ENCODE results near the gene BCL7A.

BCL7A gene

DNA sequence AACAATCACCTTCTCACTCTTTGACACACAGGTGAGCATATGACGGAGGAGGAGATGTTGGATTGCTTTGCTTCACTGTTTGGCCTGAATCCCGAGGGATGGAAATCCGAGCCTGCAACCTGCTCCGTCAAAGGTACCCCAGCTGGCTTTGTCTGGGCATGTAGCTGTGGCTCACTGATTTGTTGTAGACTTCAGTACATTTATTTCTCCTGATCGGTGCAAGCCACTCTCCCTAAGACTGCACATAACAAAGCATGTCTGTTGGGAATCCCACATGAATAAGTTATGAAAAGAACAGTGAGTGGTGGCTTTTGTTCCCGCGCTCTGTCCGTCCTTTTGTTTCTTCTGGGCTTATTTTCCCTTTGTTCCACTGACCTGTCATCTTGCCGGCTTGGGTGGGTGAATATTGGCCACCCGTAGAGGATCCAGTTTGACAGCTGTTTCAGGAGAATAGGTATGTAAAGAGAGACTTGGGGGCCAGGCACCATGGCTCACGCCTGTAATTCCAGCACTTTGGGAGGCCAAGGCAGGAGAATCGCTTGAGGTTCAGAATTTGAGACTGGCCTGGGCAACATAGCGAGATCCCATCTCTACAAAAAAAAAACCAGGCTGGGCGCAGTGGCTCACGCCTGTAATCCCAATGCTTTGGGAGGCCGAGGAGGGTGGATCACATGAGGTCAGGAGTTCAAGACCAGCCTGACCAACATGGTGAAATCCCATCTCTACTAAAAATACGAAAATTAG lies 20.0 kb upstream of the BCL7A start:
- DNase-seq: no peak

DNA sequence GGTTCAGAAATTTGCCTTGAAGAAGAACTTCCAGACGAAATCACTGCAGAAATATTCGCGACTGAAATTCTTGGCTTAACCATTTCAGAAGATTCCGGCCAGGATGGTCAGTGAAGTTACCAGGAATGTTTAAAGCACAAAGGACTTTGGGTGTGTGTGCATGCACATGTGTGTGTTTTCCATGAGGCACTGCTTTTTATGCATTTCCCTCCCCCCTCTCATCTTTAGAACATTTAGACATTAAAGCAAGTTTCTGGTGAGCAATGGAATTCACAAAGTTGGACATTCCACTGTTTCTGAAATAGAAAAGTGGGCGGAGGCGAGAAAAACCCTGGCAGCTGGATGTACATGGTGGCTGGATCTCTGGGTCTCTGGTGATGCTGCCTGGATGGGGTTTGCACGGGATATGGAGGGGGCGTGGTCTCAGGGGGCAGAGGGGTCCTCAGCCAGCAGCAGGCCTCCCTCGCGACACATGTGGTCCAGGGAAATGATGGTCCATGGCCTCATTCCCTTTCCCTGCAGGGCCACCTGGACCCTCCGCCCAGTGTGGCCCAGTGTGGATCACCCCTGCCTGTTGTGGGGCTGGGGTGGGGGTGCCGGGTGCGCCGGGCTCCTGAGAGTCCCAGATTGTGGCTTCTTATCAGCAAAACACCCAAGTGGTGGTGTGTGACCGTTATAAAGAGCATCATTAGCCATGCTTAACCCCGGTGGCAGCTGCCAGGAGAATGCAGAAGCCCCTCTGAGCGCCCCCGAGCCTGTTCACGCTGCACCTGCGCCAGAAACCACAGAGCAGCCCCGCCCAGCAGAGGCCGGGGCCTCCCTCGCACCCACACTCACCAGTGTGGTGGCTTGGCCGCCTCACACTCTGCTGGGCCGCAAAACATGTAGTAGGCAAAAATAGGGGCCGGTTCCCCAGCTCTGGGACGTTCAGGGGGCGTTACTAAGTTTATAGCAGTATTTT lies 17.8 kb upstream of the BCL7A start:
- peak; percentile 62 to 68 for DNase-seq

DNA sequence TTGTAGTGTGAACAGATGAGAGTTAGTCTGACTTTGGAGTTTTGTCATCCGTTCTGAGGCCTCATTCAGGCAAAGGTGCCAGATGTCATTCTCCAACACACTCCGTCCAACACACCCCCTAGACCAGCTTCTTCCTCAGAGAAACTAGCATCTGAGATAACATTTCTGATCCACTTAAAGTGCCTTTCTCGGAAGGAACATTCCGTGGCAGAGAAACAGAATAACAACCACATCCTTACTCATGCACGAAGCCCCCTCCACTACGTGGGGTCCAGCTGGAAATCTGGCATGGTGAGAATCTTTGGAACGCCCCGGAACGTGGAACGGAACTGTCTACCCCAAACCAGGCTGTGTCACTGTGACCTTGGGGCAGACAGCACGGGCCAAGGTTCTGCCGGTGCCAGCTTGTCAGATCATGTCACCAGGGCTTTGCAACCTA lies 17.0 kb upstream of the BCL7A start:
- DNase-seq: no peak

DNA sequence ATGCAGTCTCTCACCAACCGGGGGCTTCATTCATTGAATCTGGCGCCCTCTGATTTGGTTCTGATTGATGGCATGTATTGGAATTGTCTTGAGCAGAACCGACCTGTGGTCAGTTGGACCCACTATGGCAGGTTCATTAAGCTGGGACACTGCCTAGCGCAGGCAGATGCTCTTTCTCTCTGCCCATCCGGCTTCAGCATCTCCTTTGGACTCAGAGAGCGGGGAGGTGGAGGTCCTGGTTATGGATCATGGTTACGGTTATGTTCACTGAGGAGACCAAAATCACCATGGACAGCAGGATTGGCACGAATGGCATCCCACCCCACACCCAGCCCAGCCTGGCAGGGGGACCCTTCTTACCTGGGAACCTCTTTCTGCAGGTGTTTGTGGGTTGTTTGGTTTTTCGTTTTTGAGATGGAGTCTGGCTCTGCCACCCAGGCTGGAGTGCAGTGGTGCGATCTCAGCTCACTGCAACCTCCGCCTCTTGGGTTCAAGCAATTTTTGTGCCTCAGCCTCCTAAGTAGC lies 16.4 kb upstream of the BCL7A start:
- no peak for DNase-seq

DNA sequence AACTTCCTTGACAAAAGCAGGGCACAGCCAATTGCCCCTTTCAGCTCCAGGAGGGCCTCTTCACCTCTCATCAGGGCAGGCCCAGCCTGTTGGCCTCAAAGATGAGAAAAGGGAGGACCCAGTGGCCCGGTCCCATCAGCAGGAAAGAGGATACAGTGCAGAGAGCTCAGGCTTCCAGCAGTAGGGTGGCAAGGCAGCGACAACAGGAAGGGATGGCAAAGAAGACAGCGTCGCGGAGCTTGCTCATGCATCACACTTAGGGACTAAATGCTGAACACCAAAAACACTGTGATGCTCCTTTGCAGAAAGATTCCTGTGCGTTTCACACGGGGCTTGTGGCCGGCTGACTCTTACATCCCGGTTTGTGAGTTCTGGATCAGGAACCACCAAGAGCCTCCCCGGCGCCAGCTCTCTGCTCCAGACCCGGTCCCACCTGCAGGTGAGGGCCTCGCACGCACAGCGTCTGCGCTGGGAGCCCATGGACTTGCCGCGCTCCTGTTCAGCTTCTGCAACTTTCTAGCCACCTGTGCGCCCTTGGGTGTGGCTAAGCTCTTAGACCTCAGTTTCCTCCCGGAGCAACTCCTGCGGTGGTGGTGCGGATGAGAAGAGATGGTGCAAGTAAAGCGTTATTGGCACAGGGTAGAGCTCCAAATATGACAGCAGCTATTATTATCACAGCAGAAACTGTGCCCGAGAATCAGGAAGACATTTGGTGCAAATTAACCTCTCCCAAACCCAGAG lies 15.3 kb upstream of the BCL7A start:
- no peak for DNase-seq

DNA sequence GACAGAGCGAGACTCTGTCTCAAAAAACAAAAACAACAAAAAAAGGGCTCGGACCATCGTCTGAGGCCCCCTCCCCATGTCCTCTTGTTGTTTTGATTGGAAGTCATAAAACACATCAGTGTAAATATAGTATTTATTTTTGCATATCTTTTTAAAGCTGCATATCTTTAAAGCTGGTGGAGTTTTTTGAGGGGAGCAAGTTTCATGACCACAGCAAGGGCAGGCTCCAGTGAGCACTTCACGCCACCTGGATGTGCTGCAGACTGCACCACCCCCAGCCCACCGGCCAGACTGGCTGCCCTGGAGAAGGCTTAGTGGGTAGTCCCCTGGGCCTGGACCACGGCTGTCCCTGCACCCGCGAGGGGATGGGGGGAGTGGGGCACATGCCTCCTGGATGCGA lies 11.9 kb upstream of the BCL7A start:
- DNase-seq: no peak

DNA sequence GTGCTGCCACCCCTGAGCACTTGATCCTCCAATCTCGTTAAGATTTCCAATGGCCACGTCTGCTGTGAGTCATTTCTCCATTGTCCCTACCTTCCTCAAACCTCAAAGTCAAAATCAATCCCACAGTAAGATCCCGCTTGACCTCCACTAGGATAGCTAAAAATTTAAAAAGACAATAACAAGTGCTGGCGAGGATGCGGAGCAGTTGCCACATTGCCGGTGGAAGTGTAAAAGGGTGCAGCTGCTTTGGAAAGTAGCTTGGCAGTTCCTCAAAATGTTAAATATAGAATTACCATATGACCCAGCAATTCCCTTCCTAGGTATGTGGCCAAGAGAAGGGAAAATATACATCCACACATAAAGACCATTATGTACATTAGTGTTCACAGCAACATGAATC lies 9.5 kb upstream of the BCL7A start:
- DNase-seq: no peak

DNA sequence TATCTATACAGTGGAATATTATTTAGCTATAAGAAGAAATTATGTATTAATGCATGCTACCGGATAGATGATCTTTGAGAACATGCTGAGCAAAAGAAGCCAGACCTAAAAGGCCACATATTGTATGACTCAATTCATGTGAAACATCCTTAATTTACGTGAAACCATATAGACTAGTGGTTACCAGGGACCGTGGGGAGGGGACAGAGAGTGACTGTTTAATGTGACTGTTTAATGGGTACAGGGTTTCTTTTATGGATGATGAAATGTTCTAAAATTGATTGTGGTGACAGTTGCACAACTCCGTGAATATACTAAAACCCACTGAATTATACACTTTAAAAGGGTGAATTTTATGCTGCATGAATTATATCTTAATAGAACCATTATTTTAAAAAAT lies 8.5 kb upstream of the BCL7A start:
- DNase-seq: no peak

DNA sequence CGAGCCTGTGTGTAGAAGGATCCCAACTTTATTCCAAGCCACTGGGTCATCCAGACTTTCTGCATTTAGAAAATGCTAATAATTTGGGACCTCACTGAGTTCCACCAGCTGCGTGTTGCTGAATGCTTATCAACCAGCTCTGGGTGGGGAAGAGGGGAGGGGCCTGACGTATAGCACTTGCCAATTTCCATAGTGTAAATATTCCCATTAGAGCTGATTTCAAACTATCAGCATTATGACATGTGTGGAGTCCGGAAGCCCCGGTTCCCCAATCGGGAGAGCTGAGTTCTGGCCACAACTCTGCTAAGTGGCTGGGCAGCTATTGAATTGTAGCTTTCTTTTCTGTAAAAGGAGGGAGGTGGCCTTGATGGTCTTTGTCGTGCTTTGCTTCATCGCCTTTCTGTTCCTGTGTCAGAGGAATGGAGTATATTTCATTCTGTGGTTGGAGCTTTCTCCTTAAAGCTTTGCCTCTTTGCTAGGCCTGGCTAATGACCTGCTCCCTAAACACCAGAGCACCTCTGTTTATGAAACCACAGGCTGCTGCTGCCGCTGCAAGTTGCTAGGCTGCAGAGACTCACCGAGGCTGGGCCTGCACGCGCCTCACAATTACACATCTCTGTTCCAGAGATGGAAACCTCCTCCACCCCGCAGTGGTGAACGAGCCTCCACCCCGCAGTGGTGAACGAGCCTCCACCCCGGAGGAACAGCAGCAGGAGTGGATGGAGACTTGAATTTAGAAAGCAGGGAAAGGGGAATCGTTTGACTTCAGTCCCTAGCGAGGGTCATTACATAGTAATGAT lies 7.7 kb upstream of the BCL7A start:
- DNase-seq: no peak

DNA sequence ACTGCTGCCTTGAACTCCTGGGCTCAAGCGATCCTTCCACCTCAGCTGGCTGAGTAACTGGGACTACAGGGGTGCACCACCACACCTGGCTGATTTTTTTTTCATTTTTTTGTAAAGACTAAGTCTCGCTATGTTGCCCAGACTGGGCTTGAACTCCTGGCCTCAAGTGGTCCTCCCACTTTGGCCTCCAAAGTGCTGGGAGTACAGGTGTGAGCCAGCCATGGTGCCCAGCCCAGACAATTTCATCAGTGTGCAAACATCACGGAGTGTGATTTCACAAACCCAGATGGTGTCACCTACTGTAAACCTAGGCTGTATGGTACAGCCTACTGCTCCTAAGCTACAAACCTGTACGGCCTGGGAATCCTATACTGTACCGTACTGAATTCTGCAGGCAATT lies 6.9 kb upstream of the BCL7A start:
- DNase-seq: no peak

DNA sequence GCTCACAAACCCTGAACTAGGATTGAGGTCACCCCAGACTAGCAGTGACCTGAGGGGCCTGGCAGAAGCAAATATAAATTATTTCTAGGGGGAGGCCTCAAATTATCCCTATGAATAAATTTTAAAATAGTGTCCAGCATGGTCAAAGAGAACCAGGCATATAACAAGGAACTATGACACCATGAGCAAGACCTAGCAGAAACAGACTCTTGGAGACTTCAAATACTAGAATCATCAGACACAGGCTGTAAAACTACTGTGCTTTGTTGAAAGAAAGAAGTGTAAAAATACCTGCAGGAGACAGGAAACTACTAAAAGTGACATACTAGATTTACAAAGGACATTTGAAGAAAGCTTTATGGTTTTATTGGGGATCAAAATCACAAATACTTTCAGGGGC lies 3.2 kb upstream of the BCL7A start:
- no peak for DNase-seq

DNA sequence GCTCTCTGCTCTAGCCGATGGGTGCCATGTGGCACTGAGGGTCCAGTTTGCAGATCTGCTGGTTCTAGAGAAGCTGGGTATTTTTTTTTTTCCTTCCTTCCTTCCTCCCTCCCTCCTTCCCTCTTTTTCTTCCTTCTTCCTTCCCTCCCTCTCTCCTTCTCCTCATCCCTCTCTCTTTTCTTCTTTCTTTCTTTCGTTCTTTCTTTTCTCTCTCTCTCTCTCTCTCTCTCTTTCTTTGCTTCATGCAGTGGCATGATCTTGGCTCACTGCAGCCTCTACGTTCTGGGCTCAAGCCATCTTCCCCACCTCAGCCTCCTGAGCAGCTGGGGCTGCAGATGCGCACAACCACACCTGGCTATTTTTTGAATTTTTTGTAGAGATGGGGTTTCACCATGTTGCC lies 2.7 kb upstream of the BCL7A start:
- DNase-seq: no peak

DNA sequence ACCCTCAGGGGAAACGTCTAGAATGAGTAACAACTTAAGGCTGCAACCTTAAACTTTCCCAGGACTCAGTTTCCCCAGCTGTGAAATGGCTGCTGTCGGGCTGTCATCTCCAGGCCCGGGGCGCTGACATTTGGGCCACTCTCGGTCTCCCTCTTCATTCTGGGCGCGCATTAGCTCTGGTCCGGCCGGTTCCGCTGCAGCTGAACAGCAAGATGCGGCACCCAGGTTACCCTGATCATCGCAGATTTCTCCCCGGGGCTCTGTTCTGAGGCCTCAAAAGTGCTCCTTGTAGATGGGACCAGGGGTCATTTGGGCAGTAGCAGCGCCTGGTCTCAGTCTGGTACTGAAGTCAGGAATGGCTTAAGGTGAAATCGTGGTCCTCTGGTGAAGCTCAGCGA lies 890 bp upstream of the BCL7A start:
- no peak for DNase-seq

DNA sequence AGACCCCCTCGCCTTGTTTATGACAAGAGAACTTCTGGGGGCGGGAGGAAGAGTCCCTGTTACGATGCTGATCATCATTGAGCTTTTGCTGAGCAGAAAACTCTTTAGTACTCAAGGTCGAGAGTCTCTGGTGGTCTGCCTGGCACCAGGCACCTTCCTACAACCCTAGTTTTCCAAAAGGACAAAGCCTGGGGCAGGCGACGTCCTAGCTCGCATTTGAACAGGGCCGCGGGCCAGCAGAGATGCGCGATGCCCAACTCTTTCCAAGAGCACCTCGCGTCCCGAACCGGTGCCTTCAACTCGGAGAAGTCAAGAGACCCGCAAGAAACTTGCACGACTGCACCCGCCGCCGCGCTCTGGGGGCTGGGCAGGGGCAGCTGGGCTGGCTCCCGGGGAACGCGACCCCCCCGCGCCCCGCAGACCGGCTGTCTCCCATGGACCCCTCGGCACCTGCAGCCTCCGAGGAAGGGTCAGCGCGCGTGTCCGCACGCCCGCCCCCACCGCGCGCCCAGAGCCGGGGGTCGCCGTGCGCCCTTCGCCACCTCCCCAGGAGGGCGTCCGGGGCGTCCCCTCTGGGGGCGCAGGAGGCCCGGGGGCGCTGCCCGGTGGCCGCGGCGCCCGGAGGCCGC lies 377 bp upstream of the BCL7A start:
- DNase-seq: no peak

DNA sequence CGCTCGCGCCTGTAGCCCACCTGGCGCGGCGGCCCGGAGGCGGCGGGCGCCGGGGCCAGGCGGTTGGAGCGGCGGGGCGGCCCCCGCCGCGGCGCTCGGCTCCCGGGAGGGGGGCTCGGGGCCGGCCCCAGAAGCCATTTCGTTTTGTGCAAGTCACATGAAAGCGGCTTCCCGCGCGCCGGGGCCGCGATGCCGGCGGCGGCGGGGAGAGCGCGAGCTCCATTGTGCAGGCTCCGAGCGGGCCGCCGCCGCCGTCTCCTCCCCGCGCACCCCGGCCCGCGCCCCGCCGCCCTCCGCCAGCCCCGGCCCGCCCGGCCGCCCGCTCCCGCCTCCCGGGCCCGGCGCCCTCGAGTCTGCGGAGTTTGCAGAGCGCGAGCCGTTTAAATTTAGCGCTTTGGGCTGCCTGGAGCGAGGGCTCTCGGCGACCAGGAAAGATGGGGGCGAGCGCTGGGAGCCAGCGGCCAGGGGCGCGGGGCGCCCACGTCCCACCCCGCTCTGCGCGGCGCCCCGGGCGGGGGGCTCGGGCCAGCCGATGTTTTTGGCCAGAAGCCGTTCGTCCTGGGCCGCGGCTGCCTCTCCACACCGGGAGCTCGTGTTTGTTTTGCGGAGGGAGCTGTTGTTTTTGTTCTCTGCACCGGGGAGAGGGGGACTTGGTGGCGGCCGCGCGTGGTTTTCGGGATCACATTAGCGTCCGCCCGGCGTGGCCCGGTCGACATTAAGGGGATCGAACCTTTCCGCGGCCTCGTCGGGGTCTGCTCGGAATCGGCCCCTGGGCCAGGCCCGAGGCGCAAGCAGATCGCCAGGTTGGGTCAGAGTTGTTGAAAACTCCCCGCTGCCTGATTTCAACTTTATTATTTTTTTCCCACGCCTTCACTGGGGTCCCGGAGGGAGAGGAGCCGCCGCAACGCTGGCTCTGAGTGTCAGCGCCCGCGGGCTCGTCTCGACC lies 982 bp downstream of the BCL7A start:
- peak in 1 of 2 donors; percentile 2 for DNase-seq

DNA sequence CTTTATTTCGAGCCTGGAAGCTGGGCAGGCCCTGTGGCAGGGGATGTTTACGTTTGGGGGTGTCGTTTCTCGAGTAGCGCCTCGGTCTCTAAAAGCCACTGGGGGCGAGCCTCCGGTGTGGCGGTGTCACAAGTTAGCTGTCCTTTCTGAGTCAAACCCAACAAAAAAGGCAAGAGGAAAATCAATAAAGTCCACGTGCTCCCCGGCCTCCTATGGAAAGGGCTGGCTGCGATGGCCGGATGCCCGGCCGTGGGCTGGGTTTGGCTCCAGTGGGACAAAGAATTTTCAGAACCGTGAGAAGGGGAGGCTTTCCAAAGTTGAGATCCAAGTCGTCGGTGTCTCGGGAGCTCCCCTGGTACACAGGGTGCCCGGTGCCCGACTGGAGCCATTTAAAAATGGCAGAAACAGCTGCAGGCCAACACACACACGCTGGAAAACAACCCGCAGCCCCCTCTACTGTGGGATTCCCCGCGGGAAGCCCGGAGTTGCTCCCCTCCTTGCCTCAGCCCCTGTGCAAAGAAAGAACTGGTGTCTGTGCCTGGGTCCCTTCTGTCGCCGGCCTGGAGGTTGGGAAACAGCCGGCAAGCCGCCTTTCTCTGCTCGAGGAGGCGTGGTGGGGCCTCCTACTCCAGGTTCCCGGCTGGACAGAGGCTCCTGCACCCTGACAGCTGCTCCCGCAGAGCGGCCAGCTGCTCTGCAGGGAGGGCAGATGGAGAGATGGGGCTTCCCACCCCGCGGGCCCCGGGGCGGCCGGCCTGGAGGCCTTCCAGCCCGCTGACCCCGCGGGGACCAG lies 1.9 kb downstream of the BCL7A start:
- peak; percentile 68 to 84 for DNase-seq

DNA sequence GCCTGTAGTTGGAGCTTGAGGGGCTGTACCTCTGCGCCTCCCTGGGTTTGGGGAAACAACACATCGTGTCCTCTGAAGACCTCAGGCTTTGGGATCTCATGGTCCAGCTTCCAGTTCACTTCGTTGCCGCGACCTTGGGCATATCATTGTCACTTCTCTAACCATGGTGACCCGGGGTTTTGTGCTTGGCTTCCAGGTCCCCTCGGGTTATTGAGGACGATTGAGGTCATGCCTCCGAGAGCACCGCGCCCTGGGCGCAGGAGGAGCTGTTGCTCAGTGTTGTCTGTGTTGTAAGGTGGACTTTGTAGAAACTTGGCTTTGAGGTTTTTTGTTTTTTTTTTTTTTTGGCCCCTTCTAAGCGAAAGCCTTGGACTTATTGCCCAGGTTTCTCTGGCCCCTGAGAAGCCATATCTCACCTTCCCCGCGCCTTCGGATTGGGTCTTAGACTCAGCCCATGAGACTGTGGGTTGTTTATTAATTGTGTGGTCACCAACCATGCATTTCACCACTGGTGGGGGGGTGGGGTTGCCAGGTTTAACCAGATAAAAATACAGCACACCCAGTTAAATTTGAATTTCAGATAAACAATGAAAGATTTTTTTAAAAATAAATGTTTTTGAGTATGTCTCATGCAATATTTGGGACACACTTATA lies 2.6 kb downstream of the BCL7A start:
- DNase-seq: no peak

DNA sequence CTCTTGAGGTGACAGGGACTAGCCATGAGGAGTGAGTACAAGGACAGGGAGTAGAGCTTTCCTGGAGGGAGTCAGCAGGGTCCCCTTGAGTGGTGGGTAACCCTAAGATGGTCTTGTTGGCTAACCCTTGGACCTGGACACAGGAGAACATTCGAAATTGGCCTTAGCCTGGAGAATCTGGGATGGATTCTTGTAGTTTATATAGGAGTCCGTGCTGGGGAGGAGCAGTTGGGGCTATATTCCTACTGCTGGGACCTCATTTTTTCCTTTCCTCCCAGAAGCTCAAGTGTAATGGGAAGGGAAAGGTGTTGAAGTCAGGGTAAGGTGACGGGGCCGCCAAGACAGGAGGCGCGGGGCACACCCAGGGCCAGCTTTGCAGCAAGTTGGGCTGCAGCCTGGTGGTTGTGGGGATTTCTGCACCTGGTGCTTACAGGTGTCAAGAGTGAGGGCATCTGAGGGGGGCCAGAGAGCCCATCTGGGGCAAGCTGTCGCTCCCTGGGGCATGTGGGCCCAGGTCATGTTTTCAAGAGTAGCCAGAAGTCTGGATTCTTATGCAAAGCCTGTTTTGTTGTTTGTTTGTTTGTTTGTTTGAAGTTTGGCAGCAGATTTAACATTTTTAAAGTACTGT lies 5.1 kb downstream of the BCL7A start:
- no peak for DNase-seq
